Measurements from ENCODE around the gene CDS2.
A peak's percentile ranks its signal among the peaks of the same experiment; 100 is the strongest.

CDS2 gene

DNA sequence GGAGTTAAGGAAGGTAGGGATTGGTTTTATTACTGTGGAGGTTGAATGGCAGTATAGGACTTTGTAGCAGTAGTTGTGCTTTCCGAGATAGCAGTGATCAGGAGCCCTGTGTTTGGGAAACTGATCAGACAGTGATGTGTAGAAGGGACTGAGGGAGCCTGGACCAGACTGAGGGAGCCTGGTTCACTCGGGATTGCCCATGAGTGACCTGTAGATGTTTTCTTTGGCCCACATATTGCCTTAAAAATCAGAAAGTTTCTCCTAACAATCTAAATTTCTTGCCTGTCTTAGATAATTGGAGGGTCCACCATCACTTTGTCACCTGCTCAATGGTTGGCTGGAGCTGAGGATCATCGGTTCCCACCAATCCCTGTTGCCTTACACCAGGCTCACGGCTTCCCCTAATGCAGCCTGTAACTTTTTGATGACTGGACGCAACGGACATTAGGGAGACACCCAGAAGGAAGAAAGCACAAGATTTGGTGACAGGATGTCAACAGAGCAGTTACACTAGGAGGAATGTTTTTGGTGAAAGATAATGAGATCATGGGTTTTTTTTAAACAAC lies 1.1 kb downstream of the CDS2 start:
- H3K27me3 ChIP-seq (ENCODE audit: insufficient read depth, low read length): no peaks in the 10 kb centered on the region
- H3K9me3 ChIP-seq (ENCODE audit: low read length): no peaks in the 10 kb centered on the region
- H3K4me3 ChIP-seq (ENCODE audit: low read depth, low read length, poor library complexity, severe bottlenecking): peak overlapping the region; percentile 67
- no peaks in the 10 kb centered on the region for H3F3A ChIP-seq (ENCODE audit: insufficient read depth, low read length)
- H3K4me2 ChIP-seq (ENCODE audit: low read length): peak overlapping the region; percentile 73
- peak overlapping the region; percentile 51 for H3K27ac ChIP-seq (ENCODE audit: low read depth, low read length, poor library complexity, severe bottlenecking)
- peaks cover 29% of the 10 kb centered on the region; the same call in 1 of the 2 replicates for H3K79me2 ChIP-seq (ENCODE audit: insufficient read depth, low read length)
- H2AFZ ChIP-seq (ENCODE audit: low read length): no peak overlapping the region
- peaks cover 35% of the 10 kb centered on the region for H3K4me1 ChIP-seq (ENCODE audit: insufficient read depth, low read length, severe bottlenecking)
- no peak for TF ChIP-seq EZH2 (IDR thresholded peaks at IDR 0.05; ENCODE audit: borderline replicate concordance, low read length)
- TF ChIP-seq, protein P1, sequence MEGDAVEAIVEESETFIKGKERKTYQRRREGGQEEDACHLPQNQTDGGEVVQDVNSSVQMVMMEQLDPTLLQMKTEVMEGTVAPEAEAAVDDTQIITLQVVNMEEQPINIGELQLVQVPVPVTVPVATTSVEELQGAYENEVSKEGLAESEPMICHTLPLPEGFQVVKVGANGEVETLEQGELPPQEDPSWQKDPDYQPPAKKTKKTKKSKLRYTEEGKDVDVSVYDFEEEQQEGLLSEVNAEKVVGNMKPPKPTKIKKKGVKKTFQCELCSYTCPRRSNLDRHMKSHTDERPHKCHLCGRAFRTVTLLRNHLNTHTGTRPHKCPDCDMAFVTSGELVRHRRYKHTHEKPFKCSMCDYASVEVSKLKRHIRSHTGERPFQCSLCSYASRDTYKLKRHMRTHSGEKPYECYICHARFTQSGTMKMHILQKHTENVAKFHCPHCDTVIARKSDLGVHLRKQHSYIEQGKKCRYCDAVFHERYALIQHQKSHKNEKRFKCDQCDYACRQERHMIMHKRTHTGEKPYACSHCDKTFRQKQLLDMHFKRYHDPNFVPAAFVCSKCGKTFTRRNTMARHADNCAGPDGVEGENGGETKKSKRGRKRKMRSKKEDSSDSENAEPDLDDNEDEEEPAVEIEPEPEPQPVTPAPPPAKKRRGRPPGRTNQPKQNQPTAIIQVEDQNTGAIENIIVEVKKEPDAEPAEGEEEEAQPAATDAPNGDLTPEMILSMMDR (IDR thresholded peaks at IDR 0.05; ENCODE audit: low read length): no peak
- no peaks in the 10 kb centered on the region for H3K9me2 ChIP-seq (ENCODE audit: low read depth, low read length)
- no peaks in the 10 kb centered on the region for H4K20me1 ChIP-seq (ENCODE audit: insufficient read depth, low read length)
- H3K36me3 ChIP-seq (ENCODE audit: insufficient read depth, low read length): no peaks in the 10 kb centered on the region
- peak overlapping the region; percentile 64 for H3K9ac ChIP-seq (ENCODE audit: low read length)

DNA sequence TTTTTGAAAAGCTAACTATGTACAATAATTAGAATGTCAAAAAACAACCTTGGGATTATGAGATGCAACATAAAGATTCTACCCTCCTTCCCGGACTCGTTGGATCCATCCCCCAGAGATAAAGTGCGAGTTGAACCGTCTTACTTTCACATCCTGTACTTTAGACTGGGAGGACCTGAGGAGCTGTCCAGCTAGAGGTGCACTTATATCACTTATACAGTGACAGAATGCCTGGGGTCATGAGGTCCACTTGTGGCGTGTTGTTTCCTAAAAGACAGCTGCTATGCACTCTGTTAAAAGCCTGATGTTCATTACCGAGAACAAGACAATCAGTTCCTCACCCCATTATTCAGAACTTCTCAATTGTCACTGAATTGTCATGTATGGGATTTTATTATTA lies 2.1 kb downstream of the CDS2 start:
- Histone ChIP-seq H3K36me3 (ENCODE audit: insufficient read depth, low read length) (no peaks in the 10 kb centered on the region), H3K27ac (ENCODE audit: low read depth, low read length, poor library complexity, severe bottlenecking) (peak overlapping the region; percentile 51), H3K4me1 (ENCODE audit: insufficient read depth, low read length, severe bottlenecking) (peaks cover 35% of the 10 kb centered on the region), H3K27me3 (ENCODE audit: insufficient read depth, low read length) (no peaks in the 10 kb centered on the region), H3K9me3 (ENCODE audit: low read length) (no peaks in the 10 kb centered on the region), H3K4me2 (ENCODE audit: low read length) (peak overlapping the region; percentile 73), H3K9ac (ENCODE audit: low read length) (no peak overlapping the region; the same call in 1 of the 2 replicates), H3K9me2 (ENCODE audit: low read depth, low read length) (no peaks in the 10 kb centered on the region), H3K4me3 (ENCODE audit: low read depth, low read length, poor library complexity, severe bottlenecking) (peak overlapping the region; percentile 67), H3K79me2 (ENCODE audit: insufficient read depth, low read length) (peaks cover 33% of the 10 kb centered on the region; the same call in 1 of the 2 replicates), H3F3A (ENCODE audit: insufficient read depth, low read length) (no peaks in the 10 kb centered on the region), H2AFZ (ENCODE audit: low read length) (no peak overlapping the region), H4K20me1 (ENCODE audit: insufficient read depth, low read length) (no peaks in the 10 kb centered on the region)
- TF ChIP-seq, protein P1 (IDR thresholded peaks at IDR 0.05; ENCODE audit: low read length): no peak
- TF ChIP-seq EZH2 (IDR thresholded peaks at IDR 0.05; ENCODE audit: borderline replicate concordance, low read length): no peak

DNA sequence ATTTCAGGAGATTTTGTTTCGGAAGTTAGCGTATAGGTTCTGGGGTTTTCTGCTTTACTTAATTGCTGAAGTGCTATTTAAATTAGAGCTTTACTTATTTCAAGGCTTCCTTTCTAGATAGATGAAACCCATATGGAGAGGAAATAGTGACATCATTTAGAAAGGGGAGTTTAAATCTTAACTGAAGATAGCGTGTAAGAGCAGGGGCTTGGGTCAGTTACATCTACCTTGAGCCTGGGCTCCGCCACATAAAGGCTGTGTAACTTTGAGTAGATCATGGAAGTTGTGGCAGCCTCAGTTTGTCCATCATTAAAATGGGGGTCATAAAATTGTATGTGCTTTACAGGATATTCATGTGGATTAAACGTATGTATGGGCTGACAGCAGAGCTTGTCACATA lies 4.7 kb downstream of the CDS2 start:
- Histone ChIP-seq H3K9me3 (ENCODE audit: low read length) (no peaks in the 10 kb centered on the region), H3K9ac (ENCODE audit: low read length) (no peak overlapping the region; the same call in 1 of the 2 replicates), H3K79me2 (ENCODE audit: insufficient read depth, low read length) (peaks cover 36% of the 10 kb centered on the region; the same call in 1 of the 2 replicates), H3K36me3 (ENCODE audit: insufficient read depth, low read length) (no peaks in the 10 kb centered on the region), H3K4me2 (ENCODE audit: low read length) (peak overlapping the region; percentile 37), H3K4me1 (ENCODE audit: insufficient read depth, low read length, severe bottlenecking) (peaks cover 41% of the 10 kb centered on the region), H3K27ac (ENCODE audit: low read depth, low read length, poor library complexity, severe bottlenecking) (peak overlapping the region; percentile 4), H3K27me3 (ENCODE audit: insufficient read depth, low read length) (no peaks in the 10 kb centered on the region), H3K4me3 (ENCODE audit: low read depth, low read length, poor library complexity, severe bottlenecking) (peak overlapping the region; percentile 10), H3F3A (ENCODE audit: insufficient read depth, low read length) (no peaks in the 10 kb centered on the region), H4K20me1 (ENCODE audit: insufficient read depth, low read length) (no peaks in the 10 kb centered on the region), H3K9me2 (ENCODE audit: low read depth, low read length) (no peaks in the 10 kb centered on the region), H2AFZ (ENCODE audit: low read length) (no peak overlapping the region)
- TF ChIP-seq EZH2 (IDR thresholded peaks at IDR 0.05; ENCODE audit: borderline replicate concordance, low read length): no peak
- TF ChIP-seq, protein P1 (IDR thresholded peaks at IDR 0.05; ENCODE audit: low read length): no peak

Measured in OCI-LY1 (cell line).